ENCODE data around the gene PRKCA. TPM values are rescaled to one million over a fixed set of nuclear protein-coding genes. Genes with fewer than 3 reads are reported as not detected.
A peak's percentile ranks its signal among the peaks of the same experiment; 100 is the strongest.

Gene PRKCA
- total RNA-seq, 4 donors from 2014 or later, result 9.6 to 15.5 (median 11.1) TPM

DNA sequence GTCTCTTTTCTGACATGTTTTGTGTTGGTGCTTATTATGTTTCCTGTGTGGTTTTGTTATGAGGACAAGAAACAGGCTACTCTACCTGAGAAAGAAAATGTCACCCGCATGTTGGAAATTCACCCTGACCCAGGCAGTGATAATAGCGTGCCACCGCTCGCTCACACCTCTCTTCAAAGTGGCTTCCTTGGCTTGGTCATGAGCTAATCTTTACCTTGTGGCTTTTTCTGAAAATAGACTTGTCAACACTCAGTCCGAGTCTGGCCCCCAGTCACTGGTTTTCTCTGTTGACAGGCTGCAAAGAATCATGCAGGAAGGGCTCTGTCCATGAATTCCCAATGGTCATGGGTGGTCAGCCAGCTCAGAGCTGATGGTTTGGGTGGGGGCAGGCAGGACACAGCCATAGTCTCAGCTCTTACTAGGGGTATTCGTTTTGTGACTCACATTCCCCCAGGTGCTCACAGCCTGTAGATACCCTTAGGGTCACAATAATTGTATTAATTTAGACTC, 411.2 kb downstream of the PRKCA start:
- intact Hi-C loops (cut with DNase I; ENCODE audit: low total_unique reads), result loop anchor here (10.0 kb wide), 1 partner anchor 661 kb away; the partner anchor contains the start of gene PITPNC1
- peak in 1 of 2 donors; percentile 54 for DNase-seq (ENCODE audit: low spot score in 2 of 2)
- no peak overlapping the region for H3K4me3 ChIP-seq (ENCODE audit: low read depth, poor library complexity, severe bottlenecking)
- TF ChIP-seq, protein P1, sequence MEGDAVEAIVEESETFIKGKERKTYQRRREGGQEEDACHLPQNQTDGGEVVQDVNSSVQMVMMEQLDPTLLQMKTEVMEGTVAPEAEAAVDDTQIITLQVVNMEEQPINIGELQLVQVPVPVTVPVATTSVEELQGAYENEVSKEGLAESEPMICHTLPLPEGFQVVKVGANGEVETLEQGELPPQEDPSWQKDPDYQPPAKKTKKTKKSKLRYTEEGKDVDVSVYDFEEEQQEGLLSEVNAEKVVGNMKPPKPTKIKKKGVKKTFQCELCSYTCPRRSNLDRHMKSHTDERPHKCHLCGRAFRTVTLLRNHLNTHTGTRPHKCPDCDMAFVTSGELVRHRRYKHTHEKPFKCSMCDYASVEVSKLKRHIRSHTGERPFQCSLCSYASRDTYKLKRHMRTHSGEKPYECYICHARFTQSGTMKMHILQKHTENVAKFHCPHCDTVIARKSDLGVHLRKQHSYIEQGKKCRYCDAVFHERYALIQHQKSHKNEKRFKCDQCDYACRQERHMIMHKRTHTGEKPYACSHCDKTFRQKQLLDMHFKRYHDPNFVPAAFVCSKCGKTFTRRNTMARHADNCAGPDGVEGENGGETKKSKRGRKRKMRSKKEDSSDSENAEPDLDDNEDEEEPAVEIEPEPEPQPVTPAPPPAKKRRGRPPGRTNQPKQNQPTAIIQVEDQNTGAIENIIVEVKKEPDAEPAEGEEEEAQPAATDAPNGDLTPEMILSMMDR (IDR thresholded peaks at IDR 0.05), result no peak
- no peak for TF ChIP-seq POLR2A (IDR thresholded peaks at IDR 0.05)
- WGBS, 2 donors, result 78 to 83% methylated on average over 6 of the region's 6 CpGs

DNA sequence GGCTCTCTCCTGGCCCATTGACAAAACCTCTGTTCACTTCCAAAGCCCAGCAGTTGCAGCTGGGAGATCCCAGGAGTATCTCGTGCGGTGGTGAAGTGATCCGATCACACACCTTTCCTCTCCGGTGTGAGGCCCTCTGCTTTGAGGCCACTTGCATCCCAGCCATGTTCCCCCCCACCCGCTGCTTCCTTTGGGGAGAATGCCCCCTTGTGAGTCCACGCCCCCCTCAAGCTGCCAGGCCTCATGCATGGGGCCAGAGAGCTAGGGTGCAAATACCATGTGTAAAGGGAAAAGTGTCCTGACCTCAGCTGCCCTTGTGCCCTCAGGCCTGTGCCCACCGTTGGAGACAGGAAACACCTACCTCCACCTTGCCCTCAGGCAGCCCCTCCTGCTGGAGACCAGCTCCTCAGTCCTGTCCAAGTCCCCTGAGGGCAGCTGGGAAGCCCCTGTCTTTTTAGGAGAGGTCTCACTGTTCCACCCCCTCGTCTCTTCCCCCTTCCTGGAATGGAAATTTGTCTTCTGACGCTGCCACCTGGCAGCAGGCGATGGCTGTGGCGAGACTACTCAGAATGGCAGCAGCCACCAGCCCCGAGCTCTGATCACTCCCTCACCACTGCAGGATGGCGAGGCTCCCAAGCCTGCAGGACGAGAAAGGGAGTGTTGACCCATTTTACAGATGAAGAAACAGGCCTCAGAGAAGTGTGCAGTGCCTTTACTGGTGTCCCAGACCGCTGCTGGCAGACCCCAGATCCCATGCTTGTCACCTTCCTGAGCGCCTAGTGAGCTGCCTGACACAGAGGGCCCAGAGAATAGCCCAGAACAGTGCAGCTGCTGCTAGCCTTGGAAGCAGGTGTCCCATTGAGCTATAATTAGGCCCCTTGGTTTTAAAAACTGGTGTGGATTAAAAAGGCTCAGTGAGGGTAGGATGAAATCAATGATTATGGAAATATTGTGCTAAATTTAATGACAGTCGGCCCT, 411.9 kb downstream of the PRKCA start:
- no peak overlapping the region for H3K4me3 ChIP-seq (ENCODE audit: low read depth, poor library complexity, severe bottlenecking)
- intact Hi-C loops (cut with DNase I; ENCODE audit: low total_unique reads), result loop anchor here (5.0 to 10.0 kb wide), 2 partner anchors 198 to 660 kb away; partner anchors contain the start of gene PITPNC1
- DNase-seq (ENCODE audit: low spot score in 2 of 2), result peak in 1 of 2 donors; percentile 79
- no peak for TF ChIP-seq POLR2A (IDR thresholded peaks at IDR 0.05)
- TF ChIP-seq, protein P1 (IDR thresholded peaks at IDR 0.05), result no peak
- WGBS, 2 donors, result 79 to 81% methylated on average over 17 of the region's 17 CpGs

DNA sequence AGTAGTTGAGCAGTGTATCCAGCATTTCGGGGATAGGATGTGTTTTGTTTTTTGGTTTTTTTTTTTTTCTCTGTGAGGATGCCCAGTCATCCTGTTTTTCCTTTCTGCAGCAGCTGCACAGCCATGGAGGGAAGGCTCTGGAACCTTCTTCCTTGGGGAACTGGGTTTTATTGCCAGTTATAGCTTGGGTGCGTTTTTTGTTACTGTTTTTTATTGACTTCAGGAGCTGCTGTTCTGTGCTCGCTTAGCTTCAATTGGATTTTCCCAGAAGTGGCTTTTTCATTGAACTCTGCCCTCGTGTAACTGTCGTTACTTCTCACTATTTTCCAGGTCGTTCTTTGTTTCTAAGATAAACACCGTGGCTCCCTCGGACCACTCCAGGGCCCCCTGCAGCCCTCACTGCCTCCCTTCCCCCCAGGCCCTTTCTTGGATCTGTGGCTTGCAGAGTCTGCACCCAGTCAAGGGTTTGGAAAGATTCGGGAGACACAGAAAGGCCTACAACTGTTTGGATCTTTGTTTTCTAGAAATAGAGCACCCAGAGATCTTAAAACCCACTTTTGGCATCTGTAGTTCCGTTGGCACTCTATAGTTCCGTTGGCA, 412.8 kb downstream of the PRKCA start:
- peak in 1 of 2 donors; percentile 42 for DNase-seq (ENCODE audit: low spot score in 2 of 2)
- intact Hi-C loops (cut with DNase I; ENCODE audit: low total_unique reads), result loop anchor here (5.0 to 10.0 kb wide), 2 partner anchors 197 to 660 kb away; partner anchors contain the start of gene PITPNC1
- WGBS, 2 donors, result 56 to 60% methylated on average over 11 of the region's 11 CpGs
- TF ChIP-seq POLR2A (IDR thresholded peaks at IDR 0.05), result no peak
- TF ChIP-seq, protein P1 (IDR thresholded peaks at IDR 0.05), result no peak
- no peak overlapping the region for H3K4me3 ChIP-seq (ENCODE audit: low read depth, poor library complexity, severe bottlenecking)

DNA sequence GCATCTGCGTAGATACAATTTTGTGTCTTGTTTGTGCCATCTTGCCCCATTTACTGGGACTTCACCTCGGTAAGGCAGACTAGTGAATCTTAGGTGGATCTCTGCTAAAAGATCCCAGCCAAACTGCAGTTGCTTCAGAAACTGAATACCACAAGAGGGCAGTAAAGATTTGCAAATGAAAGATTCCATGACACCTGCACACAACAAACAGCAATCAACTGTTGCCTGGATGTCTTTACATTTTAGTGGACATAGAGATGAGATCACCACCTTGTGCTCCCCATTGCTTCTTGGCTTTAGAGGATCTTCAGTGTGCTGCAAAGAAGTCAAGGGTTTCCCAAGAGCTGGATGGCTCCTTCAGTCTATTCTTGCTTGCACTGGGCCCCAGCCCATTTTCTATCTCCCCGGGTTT, 413.3 kb downstream of the PRKCA start:
- peak in 1 of 2 donors; percentile 3 for DNase-seq (ENCODE audit: low spot score in 2 of 2)
- no peak for TF ChIP-seq POLR2A (IDR thresholded peaks at IDR 0.05)
- TF ChIP-seq, protein P1 (IDR thresholded peaks at IDR 0.05), result no peak
- H3K4me3 ChIP-seq (ENCODE audit: low read depth, poor library complexity, severe bottlenecking), result no peak overlapping the region
- 29 to 30% methylated on average over 3 of the region's 3 CpGs for WGBS, 2 donors
- intact Hi-C loops (cut with DNase I; ENCODE audit: low total_unique reads), result loop anchor here (5.0 to 10.0 kb wide), 2 partner anchors 197 to 659 kb away; partner anchors contain the start of gene PITPNC1

DNA sequence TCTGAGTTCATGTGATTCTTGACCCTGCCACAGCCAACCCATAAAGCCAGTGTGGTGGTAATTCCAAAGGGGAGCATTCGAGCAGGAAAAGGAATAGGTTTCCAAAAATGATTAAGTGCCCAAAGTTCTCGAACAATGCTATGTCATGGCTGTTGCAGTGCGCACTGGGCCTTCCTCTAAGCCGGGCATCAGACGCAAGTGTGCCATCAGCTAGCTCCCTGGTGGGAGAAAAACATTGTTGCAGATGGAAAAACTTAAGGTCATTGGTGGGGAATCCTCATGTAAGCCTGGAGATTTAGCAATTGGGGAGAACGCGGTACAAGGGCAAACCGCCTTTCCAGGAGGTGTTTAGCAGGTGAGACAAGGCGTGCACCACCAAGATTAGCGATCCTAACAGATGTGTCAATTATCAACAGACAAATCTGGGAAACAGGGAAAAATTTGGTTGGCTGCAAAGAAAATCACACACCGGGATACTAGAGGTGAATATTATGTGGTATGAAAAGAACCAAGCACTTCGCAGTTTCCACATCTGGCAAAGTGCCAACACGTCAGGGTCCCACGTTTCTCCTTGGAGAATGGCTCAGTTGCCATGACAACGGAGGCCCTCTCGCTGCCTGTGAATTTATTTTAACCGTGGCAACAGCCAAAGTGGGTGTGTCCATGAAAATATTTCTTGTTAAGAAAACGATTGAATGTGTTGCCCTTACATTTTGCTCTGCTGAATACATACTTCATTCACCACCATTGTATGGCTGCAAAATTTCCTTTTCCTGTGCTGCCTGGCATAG, 414.0 kb downstream of the PRKCA start:
- WGBS, 2 donors, result 62% methylated on average over 18 of the region's 18 CpGs
- intact Hi-C loops (cut with DNase I; ENCODE audit: low total_unique reads), result loop anchor here (5.0 to 10.0 kb wide), 2 partner anchors 196 to 658 kb away; partner anchors contain the start of gene PITPNC1
- TF ChIP-seq POLR2A (IDR thresholded peaks at IDR 0.05), result no peak
- TF ChIP-seq, protein P1 (IDR thresholded peaks at IDR 0.05), result no peak
- no peak overlapping the region for H3K4me3 ChIP-seq (ENCODE audit: low read depth, poor library complexity, severe bottlenecking)
- peak in 1 of 2 donors; percentile 70 for DNase-seq (ENCODE audit: low spot score in 2 of 2)
